Kidney glomerular epithelial cell (primary cell): ENCODE data around the gene DUSP22.

Experiments
- DNase-seq: peaks from one replicate; lab custom pipeline; 2025; lab: John Stamatoyannopoulos, UW

Gene DUSP22

DNA sequence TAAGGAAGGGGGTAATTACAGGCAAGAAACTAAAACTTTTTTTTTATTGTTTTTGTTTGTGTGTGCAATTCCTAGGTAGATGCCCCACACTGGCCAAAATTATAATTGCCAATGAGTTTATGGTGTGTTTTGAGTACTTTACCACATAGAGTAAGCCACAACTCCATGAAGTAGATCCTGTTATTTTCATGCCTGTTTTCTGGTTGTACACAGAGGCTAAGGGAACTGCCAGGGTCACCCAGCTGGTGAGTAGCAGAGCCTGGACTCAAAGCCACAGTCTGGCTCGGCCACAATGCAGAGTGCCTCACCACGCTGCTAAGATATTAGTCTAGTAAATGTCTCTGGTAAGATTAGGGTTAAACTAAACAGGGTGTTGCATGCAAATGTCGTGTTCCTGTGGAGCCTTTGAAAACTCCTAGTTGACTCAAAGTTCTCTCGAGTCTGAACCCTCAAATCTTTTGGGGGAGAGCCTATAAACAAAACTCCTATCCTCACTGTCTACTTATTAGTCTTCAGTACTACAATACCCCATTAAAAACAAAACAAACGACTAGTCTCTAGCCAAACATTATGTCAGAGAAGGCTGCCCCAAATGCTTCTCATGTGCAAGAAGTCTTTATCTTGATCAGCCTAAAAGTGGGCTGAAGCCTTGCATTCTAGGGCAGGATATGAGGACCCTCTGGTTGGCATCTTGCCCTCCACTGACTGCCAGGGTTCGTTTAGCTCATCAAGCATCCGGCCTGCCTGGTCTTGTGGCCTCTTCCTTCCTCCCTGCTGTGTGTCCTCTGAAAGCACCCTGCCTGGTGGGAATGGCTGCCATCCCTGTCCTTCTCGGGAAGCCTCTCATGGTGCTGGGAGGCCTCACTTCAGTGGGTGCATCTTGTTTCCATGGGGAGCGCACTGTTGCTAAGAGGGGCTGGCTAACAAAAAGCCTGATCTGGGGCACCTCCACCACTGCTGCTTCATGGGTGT is 4.2 kb downstream of the DUSP22 start:
- no peak for DNase-seq

DNA sequence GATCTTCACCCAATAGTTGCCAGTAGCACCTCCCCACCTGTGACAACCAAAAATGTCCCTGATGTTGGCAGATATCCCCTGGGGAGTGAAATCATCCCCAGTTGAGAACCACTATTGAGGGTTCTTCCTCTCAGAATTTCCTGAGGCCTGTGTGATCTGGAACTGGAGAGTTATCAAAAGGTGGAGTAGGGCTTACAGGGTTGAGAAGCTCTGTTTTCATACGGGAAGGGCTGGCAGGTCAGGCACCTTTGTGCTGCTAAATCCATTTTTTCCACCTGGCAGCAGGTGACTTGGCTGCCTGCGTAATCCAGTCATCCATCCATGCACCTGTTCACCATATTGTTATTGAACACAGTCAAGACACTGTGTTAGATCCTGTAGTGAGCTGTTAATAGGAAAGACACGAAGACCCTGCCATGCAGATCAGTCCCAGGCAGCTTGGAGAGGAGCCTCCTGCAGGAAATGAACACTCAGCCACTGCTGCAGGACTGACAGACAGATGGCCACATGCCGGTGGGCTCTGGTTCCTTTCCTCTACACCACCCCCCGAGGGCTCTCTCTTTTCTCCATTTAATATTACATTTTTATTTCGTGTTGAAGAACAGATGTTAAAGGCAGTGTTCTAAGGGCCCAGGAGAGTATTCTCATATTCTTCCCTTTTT is 5.4 kb downstream of the DUSP22 start:
- DNase-seq: no peak

DNA sequence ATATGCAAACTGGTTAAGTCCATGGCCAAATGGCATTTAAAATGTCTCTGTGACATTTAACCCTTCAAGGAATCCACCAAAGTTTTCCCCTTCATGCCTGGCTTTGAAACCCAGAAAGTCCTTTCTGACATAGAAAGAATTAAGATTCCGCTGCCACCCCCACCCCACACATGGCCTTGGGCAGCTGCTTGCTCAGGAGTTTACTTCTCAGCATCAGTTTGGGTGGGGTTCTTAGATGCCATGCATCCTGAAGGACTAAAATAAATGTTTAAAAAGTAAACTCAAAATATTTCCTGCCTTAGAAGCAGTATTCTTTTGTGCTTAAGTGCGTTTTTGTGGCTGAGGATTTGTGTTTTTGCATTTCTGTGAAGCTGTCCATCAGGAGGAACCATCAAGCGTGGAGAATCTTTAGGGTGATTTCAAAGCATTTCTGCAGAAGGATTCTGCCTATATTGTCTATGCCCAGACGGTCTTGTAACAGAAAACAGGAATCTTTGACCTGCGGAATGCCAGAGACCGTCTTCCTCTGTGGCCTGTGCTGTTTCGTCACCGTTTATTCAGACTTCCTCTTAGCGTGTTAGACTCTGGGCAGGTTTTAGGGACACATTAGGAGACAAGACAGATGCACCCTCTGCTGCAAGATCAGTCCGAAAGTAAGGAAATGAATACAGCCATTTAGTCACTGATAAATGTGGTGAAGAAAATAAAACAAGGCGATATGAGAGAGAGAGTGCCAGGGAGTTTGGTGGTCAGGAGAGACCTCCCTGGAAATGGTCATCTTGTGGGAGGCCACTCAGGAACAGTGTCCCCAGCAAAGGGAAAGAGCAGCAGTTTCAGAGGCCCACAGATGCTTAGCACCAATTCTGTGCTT is 6.2 kb downstream of the DUSP22 start:
- no peak for DNase-seq

DNA sequence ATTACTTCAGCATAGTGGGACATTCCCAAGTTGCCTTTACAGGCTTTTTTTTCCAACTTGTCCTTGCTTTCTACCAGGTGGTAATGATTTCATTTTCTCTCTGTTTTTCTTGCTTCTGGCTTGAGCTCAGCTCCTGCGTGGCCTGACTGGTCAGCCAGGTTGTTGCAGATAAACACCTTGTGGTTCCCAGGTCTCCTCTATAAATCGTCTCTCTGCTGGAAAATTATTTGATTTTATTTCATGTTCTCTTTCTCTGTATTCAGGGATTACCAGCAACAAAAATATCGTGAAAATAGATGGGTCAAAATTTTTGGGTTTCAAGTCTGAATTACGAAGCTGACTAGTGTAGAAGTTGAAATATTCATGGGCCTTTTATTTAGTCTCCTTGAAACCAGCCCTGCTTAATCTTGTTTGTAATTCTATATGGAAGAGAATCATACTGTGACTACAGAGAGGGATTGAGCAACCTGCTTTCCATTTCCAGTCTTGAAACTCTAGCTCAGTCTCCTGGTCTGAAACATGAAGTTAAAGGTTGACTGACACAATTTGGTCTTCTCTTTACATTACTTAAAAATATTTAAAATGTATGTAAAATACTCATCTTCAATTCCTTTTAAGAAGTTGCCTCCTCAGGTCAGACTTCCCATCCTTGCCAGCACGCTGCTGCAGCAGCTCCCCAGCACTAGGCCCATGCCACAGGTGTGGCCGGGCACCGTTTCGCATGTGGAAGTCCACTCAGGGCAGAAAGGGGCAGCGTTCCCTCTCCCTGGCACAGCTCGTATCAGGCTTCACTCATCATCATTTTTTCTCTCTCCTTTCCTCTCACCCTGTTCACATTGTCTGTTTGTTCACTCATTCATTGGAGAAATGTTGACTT is 7.1 kb downstream of the DUSP22 start:
- no peak for DNase-seq

DNA sequence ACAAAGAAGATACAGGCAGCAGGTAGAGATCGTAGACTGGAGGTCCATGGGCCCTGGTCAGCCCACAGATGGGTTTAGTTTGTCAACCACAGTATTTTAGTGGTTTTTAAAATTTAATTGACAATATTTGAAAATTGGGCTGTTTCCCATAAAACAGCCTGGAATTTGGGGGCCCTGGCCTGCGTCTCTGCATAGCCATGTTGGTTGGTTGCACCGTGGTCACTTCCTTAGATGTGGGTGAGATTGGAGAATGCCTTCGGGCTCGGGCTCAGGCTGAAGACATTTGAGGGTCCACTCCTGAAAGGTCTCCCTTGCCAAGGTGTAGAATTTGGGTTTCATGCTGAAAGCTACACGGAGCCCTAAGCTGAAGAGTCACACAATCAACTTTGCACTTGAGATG is 7.7 kb downstream of the DUSP22 start:
- DNase-seq: no peak

DNA sequence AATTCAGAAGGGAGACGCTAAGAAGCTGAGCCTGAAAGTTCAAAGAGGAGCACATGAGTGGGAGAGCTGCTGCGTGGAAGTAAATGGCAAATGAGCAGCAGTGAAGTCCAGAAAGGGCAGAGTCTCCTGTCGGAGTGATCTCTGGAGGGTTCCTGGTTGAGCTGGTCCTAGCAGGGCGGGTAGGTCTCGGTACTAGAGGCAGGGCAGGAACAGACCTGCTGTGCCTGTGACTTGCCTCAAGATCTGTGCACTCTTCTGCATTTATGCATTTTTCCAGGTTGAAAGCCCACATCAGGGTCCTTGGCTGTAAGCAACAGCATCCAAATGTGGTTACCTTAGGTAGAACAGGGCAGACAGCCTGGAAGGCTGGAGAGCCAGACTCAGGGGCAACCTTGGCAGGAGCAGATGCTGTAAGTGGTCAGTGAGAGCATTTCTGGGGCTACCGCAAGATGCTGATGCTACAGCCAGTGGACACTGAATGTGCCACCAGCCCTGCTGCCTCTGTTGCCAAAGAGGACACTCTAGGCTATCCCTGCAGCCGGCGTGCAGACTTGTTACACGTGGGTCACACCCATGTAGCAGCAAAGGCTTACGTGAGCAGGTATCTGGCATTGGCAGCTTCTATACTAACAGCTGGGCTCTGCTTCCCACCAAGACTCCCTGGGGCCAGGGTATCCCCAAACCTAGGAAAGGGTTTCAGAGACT is 8.4 kb downstream of the DUSP22 start:
- DNase-seq: no peak

DNA sequence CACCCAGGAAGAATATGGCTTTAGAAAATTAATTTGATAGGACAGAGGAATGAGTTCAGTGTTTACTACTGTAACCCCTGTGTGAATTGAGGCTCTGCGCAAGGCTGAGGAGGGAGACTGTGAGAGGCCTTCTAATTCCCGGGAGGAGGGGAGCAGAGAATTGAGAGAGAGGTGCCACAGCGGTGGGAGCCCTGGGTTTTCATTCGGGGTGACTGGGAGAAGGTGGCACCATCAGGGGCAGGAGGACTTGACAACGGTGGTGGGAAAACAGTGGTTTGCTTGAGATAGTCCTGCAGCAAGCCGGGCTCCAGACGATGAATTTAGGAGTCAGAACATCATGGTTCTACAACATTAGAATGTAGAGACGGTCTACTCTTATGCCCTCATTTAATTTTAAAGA is 9.2 kb downstream of the DUSP22 start:
- no peak for DNase-seq

DNA sequence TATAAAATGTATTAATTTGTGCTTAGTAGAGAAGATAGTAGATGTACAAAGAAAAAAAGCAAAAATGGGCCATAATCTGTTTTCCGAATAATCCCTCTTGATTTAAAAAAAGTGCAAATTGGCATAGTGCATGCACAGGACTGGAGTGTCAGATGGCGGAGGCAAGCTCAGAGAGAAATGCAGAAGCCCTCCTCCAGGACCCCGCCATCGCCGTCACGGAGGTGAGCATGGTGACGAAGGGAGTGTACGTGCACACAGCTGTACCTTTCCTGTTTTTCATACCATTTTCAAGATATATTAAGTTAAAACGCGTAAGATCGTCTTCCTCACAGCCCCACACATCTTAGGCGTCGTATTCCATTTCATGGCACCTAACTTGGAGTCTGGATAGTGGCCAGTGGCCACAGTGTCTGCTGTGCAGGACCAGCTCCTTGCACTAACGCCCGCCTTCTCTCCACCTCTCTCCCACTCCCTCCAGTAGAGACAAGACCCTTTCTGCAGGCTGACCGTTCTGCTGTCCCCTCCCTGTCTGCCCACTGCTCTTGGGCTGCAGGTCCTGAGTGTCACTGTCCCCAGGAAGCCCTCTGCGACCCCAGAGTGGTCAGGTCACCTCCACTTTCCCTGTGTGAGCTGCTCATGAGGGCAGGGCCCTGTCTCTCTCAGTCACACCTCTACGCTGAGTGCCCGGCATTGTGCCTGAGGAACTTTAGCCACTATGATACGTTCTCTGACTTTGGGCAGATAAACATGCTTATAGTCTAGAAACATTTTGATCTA is 9.8 kb downstream of the DUSP22 start:
- DNase-seq: no peak

DNA sequence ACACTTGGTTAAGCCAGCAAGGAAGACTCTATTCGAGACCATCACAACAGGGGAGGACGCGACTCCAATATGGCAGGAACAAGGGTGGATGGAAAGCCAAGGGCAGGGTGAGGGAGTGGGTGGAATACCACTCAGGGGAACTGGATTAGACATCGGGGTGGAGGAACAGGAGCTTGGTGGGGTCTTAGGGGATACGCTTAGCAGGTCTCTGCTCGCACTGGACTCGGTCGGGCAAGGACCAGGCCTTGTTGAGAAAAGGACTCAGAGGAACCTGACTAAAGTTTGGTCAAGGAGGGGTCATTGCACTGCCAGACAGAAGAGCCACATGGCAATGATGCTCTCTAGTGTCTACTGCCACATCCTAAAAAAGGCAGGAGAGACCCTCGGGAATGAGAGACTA is 10.5 kb downstream of the DUSP22 start:
- no peak for DNase-seq

DNA sequence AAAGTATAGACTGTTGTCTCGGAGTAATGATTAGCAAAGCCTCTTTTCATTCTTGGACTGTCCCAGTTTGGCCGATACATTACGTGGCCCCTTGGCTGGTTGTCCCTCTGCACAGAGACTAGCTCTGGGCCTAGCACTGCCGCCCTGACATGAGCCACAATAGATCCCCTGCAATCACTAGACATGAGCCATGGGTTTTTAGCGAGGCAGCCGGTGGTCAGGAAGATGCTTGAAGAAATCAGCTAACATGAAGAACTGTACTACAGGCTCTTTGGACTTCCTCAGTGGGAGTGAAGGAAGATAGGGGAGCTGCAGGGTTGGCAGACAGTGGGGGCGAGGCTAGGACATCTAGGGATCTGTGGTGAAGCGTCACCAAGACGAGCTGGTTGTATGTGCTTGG is 11.0 kb downstream of the DUSP22 start:
- no peak for DNase-seq

DNA sequence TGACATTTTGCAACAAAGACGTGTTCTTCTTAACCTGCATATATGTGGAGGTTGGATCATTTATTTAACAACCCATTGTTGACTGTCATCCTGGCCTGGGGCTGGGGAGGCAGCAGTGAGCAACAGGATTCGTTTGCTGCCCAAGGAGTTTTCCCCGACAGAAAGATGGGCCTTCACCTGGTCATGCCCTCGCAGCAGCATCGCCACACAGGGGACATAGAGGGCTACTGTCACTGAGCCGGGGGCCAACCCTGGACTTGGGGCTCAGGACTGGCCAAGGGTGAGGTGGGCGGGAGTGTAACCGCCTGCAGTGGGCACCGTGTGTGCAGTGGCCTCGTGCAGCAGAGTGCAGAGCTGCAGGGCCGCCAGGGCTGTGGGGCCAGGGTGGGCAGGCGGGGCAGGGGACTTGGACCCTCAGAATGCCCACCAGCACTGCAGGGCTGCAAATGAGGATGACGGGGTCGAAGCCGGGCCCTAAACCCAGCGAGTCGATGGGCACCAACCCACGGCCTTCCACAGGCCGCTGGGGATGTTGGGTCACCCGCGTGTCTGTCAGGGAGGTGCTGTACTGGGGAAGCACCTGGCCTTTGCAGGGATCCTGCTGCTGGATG is 11.8 kb downstream of the DUSP22 start:
- no peak for DNase-seq

DNA sequence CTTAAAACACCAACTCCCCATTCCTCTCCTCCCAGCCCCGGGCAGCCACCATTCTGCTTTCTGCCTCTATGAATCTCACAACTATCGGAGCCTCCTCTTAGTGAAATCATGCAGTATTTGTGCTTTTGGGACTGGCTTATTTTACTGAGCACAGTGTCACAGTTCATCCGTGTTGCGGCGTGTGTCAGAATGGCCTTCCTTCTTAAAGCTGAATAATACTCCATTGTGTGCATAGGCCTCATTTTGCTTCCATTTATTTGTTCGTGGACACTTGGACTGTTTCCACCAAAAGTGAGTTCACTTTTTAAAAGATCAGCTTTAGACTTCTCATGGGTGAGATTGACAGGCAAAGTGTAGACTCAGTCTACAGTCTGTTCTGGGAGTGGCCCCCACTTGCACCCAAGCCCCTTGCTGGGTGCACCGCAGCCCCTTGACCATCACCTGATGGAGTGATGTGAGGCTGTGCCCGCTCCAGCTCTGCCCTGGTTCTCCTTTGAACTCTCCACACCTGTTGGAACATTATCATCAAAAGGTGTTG is 12.6 kb downstream of the DUSP22 start:
- DNase-seq: no peak

DNA sequence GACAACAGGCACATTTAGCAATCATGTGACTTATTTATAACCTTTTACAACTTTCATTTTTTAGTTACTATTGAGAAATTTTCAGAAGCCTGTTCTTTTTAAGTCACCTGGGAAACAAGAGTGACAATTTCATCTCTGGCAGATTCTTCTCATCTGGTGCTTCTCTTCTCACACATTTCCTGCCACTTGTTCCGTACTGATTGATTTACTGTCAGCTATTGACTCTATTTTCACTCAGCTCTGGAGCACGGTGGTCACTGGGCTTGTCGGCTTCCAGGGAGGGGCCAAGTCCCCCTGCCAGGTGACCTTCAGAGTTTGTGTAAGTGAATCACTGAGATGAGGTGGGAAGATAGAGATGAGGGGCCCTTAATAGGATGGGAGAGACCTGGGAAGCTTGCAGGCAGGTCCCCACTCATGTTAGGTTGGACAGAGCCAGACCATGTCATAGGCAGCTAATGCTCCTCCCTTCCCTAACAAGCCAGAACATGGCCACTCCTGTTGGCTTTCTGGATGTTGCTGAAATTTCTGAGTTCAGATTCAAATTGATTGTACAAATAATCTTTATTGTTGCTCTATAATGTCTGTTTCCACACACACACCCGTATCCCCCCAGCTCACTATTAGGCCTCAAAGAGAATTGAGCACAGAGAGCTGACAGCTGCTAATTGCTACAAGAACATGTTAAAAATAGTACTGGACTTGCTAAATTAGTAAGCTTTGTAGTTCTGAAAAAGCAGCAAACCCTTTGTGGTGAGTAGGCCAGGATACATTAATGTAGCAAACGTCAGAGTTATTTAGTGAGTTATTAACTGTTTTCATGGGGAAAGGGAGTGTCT is 13.3 kb downstream of the DUSP22 start:
- DNase-seq: no peak

DNA sequence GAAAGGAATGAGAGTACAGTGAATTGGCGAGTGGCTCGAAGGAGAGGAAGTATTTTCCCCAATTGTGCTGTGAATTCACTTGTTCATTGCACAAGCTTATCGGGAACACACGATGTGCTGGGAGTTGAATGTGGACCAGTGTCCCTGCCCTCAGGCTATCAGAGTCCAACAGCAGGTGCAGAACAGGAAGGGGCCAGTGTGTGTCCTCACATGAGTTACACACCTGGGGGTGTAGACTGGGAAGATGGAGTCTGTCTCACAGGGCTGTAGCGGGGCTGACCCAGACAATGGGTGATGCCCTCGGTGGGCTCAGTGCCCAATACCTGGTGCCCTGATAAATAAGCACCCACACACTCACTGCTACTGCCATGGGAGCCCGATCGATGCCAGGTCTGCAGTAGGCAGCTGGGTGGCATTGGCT is 14.4 kb downstream of the DUSP22 start:
- DNase-seq: no peak

DNA sequence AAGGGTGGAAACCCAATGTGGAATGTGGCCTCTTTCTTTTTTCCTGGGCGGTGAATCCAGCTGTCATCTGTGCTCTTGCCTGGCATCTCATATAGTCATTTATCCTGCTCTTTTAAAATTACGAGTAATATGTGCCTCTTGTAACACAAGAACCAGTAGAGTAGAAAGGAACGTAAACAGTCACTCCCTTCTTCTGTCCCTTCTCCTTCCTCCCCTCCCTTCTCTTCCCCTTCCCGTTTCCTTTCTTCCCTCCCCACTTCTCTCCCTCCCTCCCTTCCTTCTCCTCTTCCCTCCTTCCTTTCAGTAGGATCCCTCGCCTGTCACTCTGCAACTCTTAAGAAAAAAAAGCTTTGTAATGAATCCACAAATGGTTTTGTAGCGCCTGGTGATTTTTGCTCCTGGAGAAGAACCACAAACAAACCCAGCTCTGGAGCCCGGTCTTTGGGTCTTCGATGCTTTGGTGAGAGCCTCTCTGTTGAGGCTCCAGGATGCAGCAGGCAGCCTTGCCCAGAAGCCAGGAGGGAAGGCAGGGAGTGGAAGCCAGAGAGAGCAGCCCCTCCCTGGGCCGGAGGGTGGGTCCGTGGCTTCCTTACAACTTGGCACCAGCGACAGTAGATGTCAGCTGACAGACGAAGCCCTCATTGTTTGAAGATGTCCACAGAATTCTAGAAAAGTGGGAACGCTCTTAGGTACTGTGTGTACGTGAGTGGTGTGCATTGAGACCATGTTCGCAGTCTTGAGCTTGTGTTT is 15.0 kb downstream of the DUSP22 start:
- DNase-seq: no peak

DNA sequence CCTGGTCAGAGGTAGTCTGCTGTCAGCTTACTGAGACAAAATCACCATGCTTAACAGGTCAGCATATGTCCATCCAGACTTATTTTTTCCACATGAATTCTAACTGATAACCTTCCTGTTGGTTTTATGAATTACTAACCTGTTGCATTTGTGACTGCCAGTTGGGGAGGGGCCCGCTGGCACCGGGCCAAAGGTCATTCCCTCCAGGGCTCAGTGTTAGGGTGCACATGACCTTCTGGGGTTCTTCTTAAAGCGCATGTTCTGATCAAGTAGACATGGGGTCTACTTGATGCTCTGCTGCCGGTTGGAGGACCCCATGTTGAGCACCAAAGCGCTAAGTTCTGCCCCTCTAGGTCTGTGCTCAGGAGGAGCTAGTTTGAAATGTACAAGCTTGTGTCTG is 15.6 kb downstream of the DUSP22 start:
- no peak for DNase-seq

DNA sequence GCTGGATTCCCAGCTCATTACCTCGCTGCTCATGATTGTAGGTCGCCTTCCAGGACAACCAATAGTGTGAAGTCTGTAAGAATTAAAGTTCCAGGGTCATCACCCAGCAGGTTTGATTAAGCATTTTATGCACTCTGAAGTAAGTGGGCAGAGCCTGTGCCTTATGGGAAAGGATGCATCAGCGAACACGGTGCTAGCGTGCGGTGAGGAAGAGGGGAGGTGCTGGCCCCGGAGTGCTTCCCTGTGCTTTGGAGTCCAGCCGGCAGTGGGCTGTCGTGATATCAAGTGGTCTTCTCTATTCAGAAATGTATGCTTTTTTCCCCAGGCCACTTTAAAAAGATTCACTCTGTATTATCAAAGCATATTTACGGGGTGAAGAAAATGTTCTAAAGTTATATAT is 16.0 kb downstream of the DUSP22 start:
- no peak for DNase-seq

DNA sequence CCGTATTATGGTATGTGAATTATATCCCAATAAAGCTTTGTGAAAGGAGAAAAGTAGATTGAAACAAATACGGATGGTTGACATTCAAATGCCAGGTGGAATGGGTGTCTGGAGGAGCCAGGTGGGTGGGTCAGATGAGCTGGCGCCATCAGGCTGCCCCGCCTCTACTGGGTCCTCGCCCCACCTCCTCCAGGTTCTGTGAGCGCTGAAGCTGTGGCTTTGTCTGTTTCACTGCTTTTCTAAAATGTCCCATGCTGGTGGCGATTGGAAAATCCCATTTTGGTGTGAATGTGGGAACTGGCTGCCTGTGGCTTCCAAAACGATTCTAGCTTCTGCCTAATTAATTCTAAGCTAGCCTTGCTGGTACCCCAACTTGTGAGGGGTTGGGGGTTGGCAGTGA is 16.5 kb downstream of the DUSP22 start:
- no peak for DNase-seq
